IMR-90 (cell line): ENCODE results near the gene NMT1. TPM values are rescaled to one million over a fixed set of nuclear protein-coding genes. Genes with fewer than 3 reads are reported as not detected.

Experiments
- ATAC-seq: fragments of 200-7000 bp; cut with Tn5 transposase; 2 replicates; pipeline ENCODE4 v1.9.1; 2020; ENCODE audit warnings: low read depth, mild to moderate bottlenecking, moderate library complexity
- BruUV-seq: library from RNA; stranded (reverse); fragments of 400-500 nt; replicated peaks from 2 replicates; lab custom pipeline; 2021; lab: Mats Ljungman, UMichigan
- CTCF ChIA-PET: fragments of 300-600 bp; formaldehyde crosslinking; extraction: SDS; loops from one replicate; lab custom pipeline; 2021; ENCODE audit warnings: antibody characterized with exemption; lab: Yijun Ruan, JAX
- POLR2A ChIA-PET: fragments of 300-600 bp; sonication (Branson Sonifier 250); formaldehyde crosslinking; loops from one replicate; lab custom pipeline; 2022; ENCODE audit warnings: antibody characterized with exemption; ENCODE audit not compliant: unreplicated experiment; lab: Charles Lee
- DNase-seq: peaks from one replicate; pipeline ENCODE4 v3.0.0; 2013
- H2AFZ ChIP-seq: replicated peaks from 2 replicates; pipeline ENCODE3; 2013; ENCODE audit warnings: low read length, mild to moderate bottlenecking; ENCODE audit not compliant: poor library complexity
- H2AK5ac ChIP-seq: 2 replicates; pipeline ENCODE4 v1.6.1; 2013; ENCODE audit warnings: low read depth, low read length, inconsistent platforms
- H2AK9ac ChIP-seq: replicated peaks from 2 replicates; pipeline ENCODE3; 2013; ENCODE audit warnings: mild to moderate bottlenecking, low read depth, low read length, moderate library complexity; ENCODE audit not compliant: poor library complexity
- H2BK120ac ChIP-seq: 2 replicates; pipeline ENCODE4 v1.6.1; 2013; ENCODE audit warnings: low read depth, low read length, inconsistent platforms
- H2BK15ac ChIP-seq: 3 replicates; pipeline ENCODE4 v1.6.1; 2013; ENCODE audit warnings: low read depth, low read length, inconsistent platforms
- H2BK20ac ChIP-seq: 2 replicates; pipeline ENCODE4 v1.6.1; 2013; ENCODE audit warnings: low read depth, mild to moderate bottlenecking, inconsistent platforms, low read length, moderate library complexity
- H2BK5ac ChIP-seq: 2 replicates; pipeline ENCODE4 v1.6.1; 2013; ENCODE audit warnings: mild to moderate bottlenecking, low read depth, low read length, inconsistent platforms; ENCODE audit not compliant: poor library complexity, severe bottlenecking
- H3K14ac ChIP-seq: replicated peaks from 2 replicates; pipeline ENCODE4 v1.6.1; 2013; ENCODE audit warnings: low read depth, low read length, inconsistent platforms
- H3K18ac ChIP-seq: 2 replicates; pipeline ENCODE4 v1.6.1; 2013; ENCODE audit warnings: low read depth, low read length, control low read depth
- H3K23ac ChIP-seq: 2 replicates; pipeline ENCODE4 v1.6.1; 2013; ENCODE audit warnings: low read depth, low read length, inconsistent platforms
- H3K27ac ChIP-seq: 2 replicates; pipeline ENCODE4 v1.5.1; 2013; ENCODE audit warnings: mild to moderate bottlenecking, control low read depth, low read length; ENCODE audit not compliant: insufficient read depth
- H3K27me3 ChIP-seq: 2 replicates; pipeline ENCODE4 v1.6.1; 2013; ENCODE audit warnings: low read length; ENCODE audit not compliant: control insufficient read depth, insufficient read depth
- H3K36me3 ChIP-seq: 2 replicates; pipeline ENCODE4 v1.6.1; 2013; ENCODE audit warnings: low read length, mixed read lengths; ENCODE audit not compliant: control insufficient read depth, insufficient read depth
- H3K4ac ChIP-seq: 2 replicates; pipeline ENCODE4 v1.6.1; 2013; ENCODE audit warnings: low read depth, low read length, inconsistent platforms
- H3K4me1 ChIP-seq: 2 replicates; pipeline ENCODE4 v1.6.1; 2013; ENCODE audit warnings: low read length, mixed read lengths; ENCODE audit not compliant: control insufficient read depth, insufficient read depth
- H3K4me2 ChIP-seq: 2 replicates; pipeline ENCODE4 v1.6.1; 2013; ENCODE audit warnings: low read depth, mild to moderate bottlenecking, control low read depth, low read length, moderate library complexity
- H3K4me3 ChIP-seq: 2 replicates; pipeline ENCODE4 v1.5.1; 2013; ENCODE audit warnings: low read depth, mild to moderate bottlenecking, control low read depth, low read length, moderate library complexity; ENCODE audit not compliant: insufficient read depth
- H3K56ac ChIP-seq: 2 replicates; pipeline ENCODE4 v1.6.1; 2013; ENCODE audit warnings: low read length, inconsistent platforms; ENCODE audit not compliant: insufficient read depth; ENCODE audit errors: extremely low read depth
- H3K79me1 ChIP-seq, 2 experiments: 2 replicates each; pipeline ENCODE4 v1.6.1; 2013; ENCODE audit warnings: low read length in 2 of 2, inconsistent platforms in 1 of 2, low read depth in 1 of 2
- H3K9ac ChIP-seq: 2 replicates; pipeline ENCODE4 v1.6.1; 2013; ENCODE audit warnings: low read depth, low read length, control low read depth
- H3K9me1 ChIP-seq: 2 replicates; pipeline ENCODE4 v1.6.1; 2013; ENCODE audit warnings: low read length, inconsistent platforms; ENCODE audit not compliant: insufficient read depth
- H3K9me3 ChIP-seq: 2 replicates; pipeline ENCODE4 v1.6.1; 2013; ENCODE audit warnings: low read length; ENCODE audit not compliant: control insufficient read depth, insufficient read depth
- H4K20me1 ChIP-seq: 2 replicates; pipeline ENCODE4 v1.6.1; 2013; ENCODE audit warnings: low read length, inconsistent platforms; ENCODE audit not compliant: insufficient read depth
- H4K5ac ChIP-seq: 2 replicates; pipeline ENCODE4 v1.6.1; 2013; ENCODE audit warnings: mild to moderate bottlenecking, low read depth, low read length, control low read depth
- H4K8ac ChIP-seq, 2 experiments: 2 replicates each; pipeline ENCODE4 v1.6.1; 2013; ENCODE audit warnings: low read depth in 2 of 2, low read length in 2 of 2, control low read depth in 1 of 2, inconsistent platforms in 1 of 2
- H4K91ac ChIP-seq: 2 replicates; pipeline ENCODE4 v1.6.1; 2013; ENCODE audit warnings: low read depth, low read length, inconsistent platforms; ENCODE audit not compliant: insufficient read depth
- BHLHE40 ChIP-seq: fragments of 150-350 bp; IDR thresholded peaks from 2 replicates; pipeline ENCODE4 v1.6.1; 2016; ENCODE audit warnings: mild to moderate bottlenecking, low read depth, low read length
- CEBPB ChIP-seq: IDR thresholded peaks from 2 replicates; pipeline ENCODE4 v1.6.1; 2012; ENCODE audit warnings: low read depth, low read length, improper control_type of control experiment
- CHD1 ChIP-seq: IDR thresholded peaks from 2 replicates; pipeline ENCODE4 v1.6.1; 2012; ENCODE audit warnings: low read depth, low read length, improper control_type of control experiment
- FOS ChIP-seq: fragments of 150-350 bp; IDR thresholded peaks from 2 replicates; pipeline ENCODE4 v1.6.1; 2016; ENCODE audit warnings: low read depth, low read length
- MAFK ChIP-seq: IDR thresholded peaks from 2 replicates; pipeline ENCODE4 v1.6.1; 2012; ENCODE audit warnings: low read depth, low read length, improper control_type of control experiment
- MAZ ChIP-seq: IDR thresholded peaks from 2 replicates; pipeline ENCODE4 v1.6.1; 2012; ENCODE audit warnings: low read depth, mild to moderate bottlenecking, low read length, improper control_type of control experiment, moderate library complexity, borderline replicate concordance
- MXI1 ChIP-seq: IDR thresholded peaks from 2 replicates; pipeline ENCODE4 v1.6.1; 2012; ENCODE audit warnings: low read depth, mild to moderate bottlenecking, low read length, moderate library complexity, borderline replicate concordance
- NFE2L2 ChIP-seq: fragments of 150-350 bp; IDR thresholded peaks from 2 replicates; pipeline ENCODE4 v1.6.1; 2016; ENCODE audit warnings: low read depth, mild to moderate bottlenecking, low read length
- POLR2A ChIP-seq: IDR thresholded peaks from 2 replicates; pipeline ENCODE4 v1.6.1; 2012; ENCODE audit warnings: mild to moderate bottlenecking, low read depth, low read length
- RAD21 ChIP-seq: IDR thresholded peaks from 2 replicates; pipeline ENCODE4 v1.6.1; 2012; ENCODE audit warnings: low read length, improper control_type of control experiment
- RCOR1 ChIP-seq: IDR thresholded peaks from 2 replicates; pipeline ENCODE4 v1.6.1; 2012; ENCODE audit warnings: mild to moderate bottlenecking, low read length, improper control_type of control experiment; ENCODE audit not compliant: insufficient replicate concordance
- SMC3 ChIP-seq: fragments of 150-350 bp; IDR thresholded peaks from 2 replicates; pipeline ENCODE4 v1.6.1; 2016; ENCODE audit warnings: low read depth, mild to moderate bottlenecking, antibody characterized with exemption, low read length, moderate library complexity
- WGBS, 2 experiments: methylation state at CpG; one replicate each; pipeline versions ENCODE4 v1.1.5 to v1.1.7; 2013; ENCODE audit warnings: missing lambda C conversion rate in 2 of 2; ENCODE audit not compliant: insufficient read length in 1 of 2; ENCODE audit errors: extremely low coverage in 2 of 2; 5-methylcytosine and 5-hydroxymethylcytosine counted together
- dilution Hi-C: fragments of 300-500 bp; cut with HindIII; formaldehyde crosslinking; loops from one replicate; pipeline ENCODE4 v1.14.3; 2018; ENCODE audit warnings: low sequenced_read_pairs; ENCODE audit not compliant: unreplicated experiment
- in situ Hi-C: fragments of 300-500 bp; cut with MboI; formaldehyde crosslinking; loops from 3 replicates; pipeline ENCODE4 v1.14.3; 2019; ENCODE audit warnings: low sequenced_read_pairs, inconsistent platforms, mixed read lengths
- intact Hi-C: fragments of 100-400 bp; cut with micrococcal nuclease; formaldehyde crosslinking; loops from 2 replicates; pipeline ENCODE4 v1.10.0; 2022
- polyA plus RNA-seq, 3 experiments: library from polyadenylated mRNA; depleted of rRNA; stranded (reverse); fragments of >200 nt; gene quantifications; 2 replicates each; pipeline ENCODE4 v1.2.3, GENCODE V29; 2012; ENCODE audit warnings: low replicate concordance in 1 of 3
- total RNA-seq: library from RNA; depleted of rRNA; stranded (reverse); fragments of >200 nt; gene quantifications from 2 replicates; pipeline ENCODE4 v1.2.3, GENCODE V29; 2012
- TF ChIP-seq, protein P1 (sequence below): conservative IDR thresholded peaks from 2 replicates; pipeline ENCODE4 v1.5.1; 2012; ENCODE audit warnings: mild to moderate bottlenecking, low read depth, low read length, improper control_type of control experiment
- TF ChIP-seq, protein P2 (sequence below): fragments of 150-350 bp; IDR thresholded peaks from 2 replicates; pipeline ENCODE4 v1.6.1; 2017; ENCODE audit warnings: mild to moderate bottlenecking, antibody characterized with exemption, low read length, low read depth
- TF ChIP-seq, protein P3 (sequence below): fragments of 150-350 bp; IDR thresholded peaks from 2 replicates; pipeline ENCODE4 v1.6.1; 2016; ENCODE audit warnings: low read depth, mild to moderate bottlenecking, low read length, moderate library complexity, borderline replicate concordance

The NMT1 gene
- total and polyA plus RNA-seq, 2 of the 4 experiments (the other 2 are of a cell fraction) = 38.0 to 60.6 TPM

DNA sequence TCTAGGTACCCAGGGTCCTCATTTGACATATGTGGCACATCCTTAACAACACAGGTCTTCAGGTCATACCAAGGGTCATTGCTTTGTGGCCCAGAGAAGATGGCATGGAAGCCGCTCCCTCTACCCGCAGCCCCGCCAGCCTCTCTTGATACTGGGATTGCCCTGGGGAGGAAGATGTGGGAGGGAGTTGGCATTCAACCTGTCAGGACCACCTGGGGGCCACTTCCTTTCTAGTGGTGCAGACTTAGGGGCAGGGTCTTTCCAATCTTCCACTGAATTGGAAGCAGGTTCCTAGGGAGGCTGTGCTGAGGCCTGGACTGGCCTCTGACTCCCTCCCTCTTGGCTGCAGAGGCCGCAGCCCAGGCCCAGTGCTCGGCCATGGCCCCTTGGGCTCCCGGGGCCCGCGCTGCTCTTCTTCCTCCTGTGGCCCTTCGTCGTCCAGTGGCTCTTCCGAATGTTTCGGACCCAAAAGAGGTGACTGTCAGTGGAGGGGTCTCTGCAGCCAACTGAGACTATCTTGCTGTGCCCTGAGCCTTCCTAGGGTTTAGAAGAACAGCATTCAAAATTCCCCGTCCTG, 82.1 kb downstream of the NMT1 start:
- Histone ChIP-seq H3K18ac (peak overlapping the region; percentile 14; the same call in 1 of the 2 replicates), H3K27ac (peak overlapping the region; percentile 69), H4K91ac (peak overlapping the region; percentile 77), H2BK5ac (peak overlapping the region; percentile 45), H3K27me3 (no peaks in the 10 kb centered on the region), H2BK120ac (peak overlapping the region; percentile 68), H3K4me2 (no peak overlapping the region; the same call in 1 of the 2 replicates), H3K4me3 (no peak overlapping the region), H3K4me1 (peaks cover 14% of the 10 kb centered on the region), H4K20me1 (no peaks in the 10 kb centered on the region), H4K5ac (peak overlapping the region; percentile 45), H2BK20ac (0 out of 2 replicates have a peak overlapping the region, but pooled peaks have one; percentile 21), H4K8ac (peak overlapping the region; percentile 86 to 93; a peak in 3 of 4 replicates), H2BK15ac (peak overlapping the region; percentile 41; the same call in 1 of the 3 replicates), H2AK9ac (peak overlapping the region; percentile 98), H3K4ac (peak overlapping the region; percentile 97), H3K23ac (peak overlapping the region; percentile 63; the same call in 1 of the 2 replicates), H3K9me1 (peaks cover 14% of the 10 kb centered on the region), H3K9me3 (no peaks in the 10 kb centered on the region), H2AK5ac (peak overlapping the region; percentile 85), H3K56ac (no peak overlapping the region), H2AFZ (peak overlapping the region; percentile 95), H3K9ac (peak overlapping the region; percentile 24), H3K79me1 (peaks cover 0 to 20% of the 10 kb centered on the region in 2 experiments; a peak in 2 of 4 replicates), H3K36me3 (no peaks in the 10 kb centered on the region), H3K14ac (peak overlapping the region; percentile 85)
- dilution Hi-C loops = no loop called here
- in situ Hi-C loops = no loop called here
- intact Hi-C loops = no loop called here
- WGBS, 2 experiments = 67% methylated on average over 1 of the region's 13 CpGs; no CpG with 5 or more reads in 1 of the 2 experiments
- no peak for DNase-seq
- POLR2A ChIA-PET = no interaction called here
- BruUV-seq = no TSS peak
- ATAC-seq = no peak
- CTCF ChIA-PET = interaction anchor here (0.5 to 1.4 kb wide), 3 partner anchors 8 to 69 kb away, joined by 3 to 10 read pairs (median 3); partner anchors contain the start of gene ACBD4
- TF ChIP-seq FOS (no peak), POLR2A (no peak), RAD21 (no peak), SMC3 (no peak), CHD1 (no peak), MAFK (no peak), CEBPB (no peak), MXI1 (no peak), BHLHE40 (no peak), NFE2L2 (no peak), MAZ (no peak), RCOR1 (no peak)
- TF ChIP-seq, protein P1, sequence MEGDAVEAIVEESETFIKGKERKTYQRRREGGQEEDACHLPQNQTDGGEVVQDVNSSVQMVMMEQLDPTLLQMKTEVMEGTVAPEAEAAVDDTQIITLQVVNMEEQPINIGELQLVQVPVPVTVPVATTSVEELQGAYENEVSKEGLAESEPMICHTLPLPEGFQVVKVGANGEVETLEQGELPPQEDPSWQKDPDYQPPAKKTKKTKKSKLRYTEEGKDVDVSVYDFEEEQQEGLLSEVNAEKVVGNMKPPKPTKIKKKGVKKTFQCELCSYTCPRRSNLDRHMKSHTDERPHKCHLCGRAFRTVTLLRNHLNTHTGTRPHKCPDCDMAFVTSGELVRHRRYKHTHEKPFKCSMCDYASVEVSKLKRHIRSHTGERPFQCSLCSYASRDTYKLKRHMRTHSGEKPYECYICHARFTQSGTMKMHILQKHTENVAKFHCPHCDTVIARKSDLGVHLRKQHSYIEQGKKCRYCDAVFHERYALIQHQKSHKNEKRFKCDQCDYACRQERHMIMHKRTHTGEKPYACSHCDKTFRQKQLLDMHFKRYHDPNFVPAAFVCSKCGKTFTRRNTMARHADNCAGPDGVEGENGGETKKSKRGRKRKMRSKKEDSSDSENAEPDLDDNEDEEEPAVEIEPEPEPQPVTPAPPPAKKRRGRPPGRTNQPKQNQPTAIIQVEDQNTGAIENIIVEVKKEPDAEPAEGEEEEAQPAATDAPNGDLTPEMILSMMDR = no peak
- TF ChIP-seq, protein P2, sequence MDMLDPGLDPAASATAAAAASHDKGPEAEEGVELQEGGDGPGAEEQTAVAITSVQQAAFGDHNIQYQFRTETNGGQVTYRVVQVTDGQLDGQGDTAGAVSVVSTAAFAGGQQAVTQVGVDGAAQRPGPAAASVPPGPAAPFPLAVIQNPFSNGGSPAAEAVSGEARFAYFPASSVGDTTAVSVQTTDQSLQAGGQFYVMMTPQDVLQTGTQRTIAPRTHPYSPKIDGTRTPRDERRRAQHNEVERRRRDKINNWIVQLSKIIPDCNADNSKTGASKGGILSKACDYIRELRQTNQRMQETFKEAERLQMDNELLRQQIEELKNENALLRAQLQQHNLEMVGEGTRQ = no peak
- TF ChIP-seq, protein P3, sequence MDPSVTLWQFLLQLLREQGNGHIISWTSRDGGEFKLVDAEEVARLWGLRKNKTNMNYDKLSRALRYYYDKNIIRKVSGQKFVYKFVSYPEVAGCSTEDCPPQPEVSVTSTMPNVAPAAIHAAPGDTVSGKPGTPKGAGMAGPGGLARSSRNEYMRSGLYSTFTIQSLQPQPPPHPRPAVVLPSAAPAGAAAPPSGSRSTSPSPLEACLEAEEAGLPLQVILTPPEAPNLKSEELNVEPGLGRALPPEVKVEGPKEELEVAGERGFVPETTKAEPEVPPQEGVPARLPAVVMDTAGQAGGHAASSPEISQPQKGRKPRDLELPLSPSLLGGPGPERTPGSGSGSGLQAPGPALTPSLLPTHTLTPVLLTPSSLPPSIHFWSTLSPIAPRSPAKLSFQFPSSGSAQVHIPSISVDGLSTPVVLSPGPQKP = no peak
